OCI-LY3 (cell line): ENCODE measurements around the gene DOCK7.

Experiments used
- CTCF ChIP-seq: fragments of 200-600, 300-600 bp; sonication (generic); IDR thresholded peaks from 2 replicates; pipeline ENCODE4 v1.5.1; 2014; ENCODE audit warnings: antibody characterized with exemption, low read length, low read depth
- EZH2phosphoT487 ChIP-seq: fragments of 200-600 bp; shearing (Covaris generic); IDR thresholded peaks from 2 replicates; pipeline ENCODE4 v1.6.1; 2018; ENCODE audit warnings: antibody characterized with exemption, mixed run types, low read depth

- TF ChIP-seq EZH2phosphoT487 (no peak), CTCF (no peak)
Measured at GRCh38 chr1:62693123-62693522, 4.9 kb upstream of the DOCK7 start.
